ENCODE results near the gene STX3.

Gene STX3

DNA sequence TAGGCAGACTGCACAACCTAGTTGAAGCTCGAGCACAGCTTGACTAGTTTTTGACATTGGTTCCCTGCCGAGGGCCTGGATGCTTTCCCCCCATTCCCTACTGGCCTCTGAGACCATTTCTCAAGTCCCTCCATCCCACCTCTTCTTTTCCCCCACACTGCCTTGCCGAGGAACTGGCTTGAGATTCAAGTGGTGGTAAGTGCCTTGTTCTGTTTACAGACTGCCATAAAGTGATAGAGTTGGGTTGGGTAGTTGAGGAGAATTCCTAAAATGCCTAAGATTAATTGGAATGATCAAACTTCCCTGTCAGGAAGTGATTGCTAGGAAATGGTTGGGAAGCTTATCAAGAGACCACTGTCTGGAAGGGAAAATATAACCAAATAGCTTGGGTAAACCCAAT, 39.2 kb downstream of the STX3 start:
- Histone ChIP-seq H3K4me3 (ENCODE audit: low read length) (no peak overlapping the region), H3K27ac (ENCODE audit: low read depth, low read length) (no peak overlapping the region), H3F3A (ENCODE audit: control insufficient read depth, insufficient read depth) (no peaks in the 10 kb centered on the region), H3K36me3 (ENCODE audit: control insufficient read depth, low read length) (no peaks in the 10 kb centered on the region), H3K4me1 (ENCODE audit: control insufficient read depth, low read length) (no peaks in the 10 kb centered on the region), H3K79me2 (ENCODE audit: control insufficient read depth, low read length) (no peaks in the 10 kb centered on the region), H3K9me2 (replicated peaks; ENCODE audit: control insufficient read depth, low read length) (no peaks in the 10 kb centered on the region), H4K20me1 (ENCODE audit: control insufficient read depth, insufficient read depth, low read depth, low read length) (no peaks in the 10 kb centered on the region), H3K9me3 (ENCODE audit: control insufficient read depth, insufficient read depth, low read length) (no peaks in the 10 kb centered on the region), H3K4me2 (ENCODE audit: low read length) (no peak overlapping the region), H3K27me3 (ENCODE audit: control insufficient read depth, low read length) (no peaks in the 10 kb centered on the region)
- TF ChIP-seq EZH2phosphoT487 (IDR thresholded peaks at IDR 0.05; ENCODE audit: borderline replicate concordance, low read length) (no peak), CTCF (IDR thresholded peaks at IDR 0.05; ENCODE audit: low read depth, low read length, poor library complexity, severe bottlenecking) (no peak)

DNA sequence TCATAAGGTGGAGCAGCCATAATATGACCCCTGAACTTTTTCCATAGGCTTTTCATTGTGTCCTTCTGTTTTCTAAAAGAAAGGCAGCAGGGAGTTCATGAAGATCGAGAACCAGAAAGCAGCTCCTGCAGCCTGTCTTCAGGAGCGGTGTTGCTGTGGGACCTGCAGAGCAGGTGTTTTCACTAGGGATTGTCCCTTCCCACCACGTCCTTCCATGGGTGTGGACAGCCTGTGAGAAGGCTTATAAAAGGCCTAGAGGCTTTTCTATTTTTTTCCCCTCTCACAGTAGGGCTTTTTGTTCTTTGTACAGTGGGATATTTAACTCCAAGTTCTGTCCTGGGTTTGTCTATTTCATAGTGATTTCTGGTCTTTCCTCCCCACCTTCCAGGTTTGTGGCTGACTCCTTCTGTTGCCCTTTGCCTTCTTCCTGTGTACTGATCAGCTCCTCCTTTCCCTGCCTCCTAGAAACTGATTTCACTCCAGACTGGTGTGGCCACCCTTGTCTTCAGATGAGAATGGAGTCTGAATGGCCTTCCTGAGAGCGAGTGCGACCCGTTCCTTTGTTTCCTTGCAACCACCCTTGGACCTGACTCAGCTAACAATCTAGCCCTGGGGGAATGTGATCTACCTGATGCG, 45.3 kb downstream of the STX3 start:
- no peak overlapping the region for H3K4me2 ChIP-seq (ENCODE audit: low read length)
- no peak overlapping the region for H3K27ac ChIP-seq (ENCODE audit: low read depth, low read length)
- no peaks in the 10 kb centered on the region for H3K9me3 ChIP-seq (ENCODE audit: control insufficient read depth, insufficient read depth, low read length)
- no peaks in the 10 kb centered on the region for H3K4me1 ChIP-seq (ENCODE audit: control insufficient read depth, low read length)
- no peaks in the 10 kb centered on the region for H3K27me3 ChIP-seq (ENCODE audit: control insufficient read depth, low read length)
- H3K36me3 ChIP-seq (ENCODE audit: control insufficient read depth, low read length), result peaks cover 7% of the 10 kb centered on the region
- H3K4me3 ChIP-seq (ENCODE audit: low read length), result no peak overlapping the region
- TF ChIP-seq EZH2phosphoT487 (IDR thresholded peaks at IDR 0.05; ENCODE audit: borderline replicate concordance, low read length), result no peak
- TF ChIP-seq CTCF (IDR thresholded peaks at IDR 0.05; ENCODE audit: low read depth, low read length, poor library complexity, severe bottlenecking), result no peak
- H4K20me1 ChIP-seq (ENCODE audit: control insufficient read depth, insufficient read depth, low read depth, low read length), result no peaks in the 10 kb centered on the region; the same call in 1 of the 2 replicates
- H3F3A ChIP-seq (ENCODE audit: control insufficient read depth, insufficient read depth), result peaks cover 2% of the 10 kb centered on the region; the same call in 1 of the 2 replicates
- H3K79me2 ChIP-seq (ENCODE audit: control insufficient read depth, low read length), result no peaks in the 10 kb centered on the region
- no peaks in the 10 kb centered on the region for H3K9me2 ChIP-seq (replicated peaks; ENCODE audit: control insufficient read depth, low read length)

GRCh38 chr11:59801160-59801706, 46.1 kb downstream of the STX3 start:
- no peak overlapping the region for H3K27ac ChIP-seq (ENCODE audit: low read depth, low read length)
- no peak for TF ChIP-seq CTCF (IDR thresholded peaks at IDR 0.05; ENCODE audit: low read depth, low read length, poor library complexity, severe bottlenecking)
- no peak for TF ChIP-seq EZH2phosphoT487 (IDR thresholded peaks at IDR 0.05; ENCODE audit: borderline replicate concordance, low read length)
- H3K79me2 ChIP-seq (ENCODE audit: control insufficient read depth, low read length), result no peaks in the 10 kb centered on the region
- H3K9me2 ChIP-seq (replicated peaks; ENCODE audit: control insufficient read depth, low read length), result no peaks in the 10 kb centered on the region
- no peaks in the 10 kb centered on the region for H3K9me3 ChIP-seq (ENCODE audit: control insufficient read depth, insufficient read depth, low read length)
- H3K4me1 ChIP-seq (ENCODE audit: control insufficient read depth, low read length), result no peaks in the 10 kb centered on the region
- H3K27me3 ChIP-seq (ENCODE audit: control insufficient read depth, low read length), result no peaks in the 10 kb centered on the region
- H3F3A ChIP-seq (ENCODE audit: control insufficient read depth, insufficient read depth), result peaks cover 5% of the 10 kb centered on the region; the same call in 1 of the 2 replicates
- H4K20me1 ChIP-seq (ENCODE audit: control insufficient read depth, insufficient read depth, low read depth, low read length), result no peaks in the 10 kb centered on the region; the same call in 1 of the 2 replicates
- H3K4me2 ChIP-seq (ENCODE audit: low read length), result no peak overlapping the region
- no peak overlapping the region for H3K4me3 ChIP-seq (ENCODE audit: low read length)
- peaks cover 13% of the 10 kb centered on the region for H3K36me3 ChIP-seq (ENCODE audit: control insufficient read depth, low read length)
